Type B pancreatic cell (in vitro differentiated cells): Measurements from ENCODE around the gene KIAA1958. TPM values are rescaled to one million over a fixed set of nuclear protein-coding genes. Genes with fewer than 3 reads are reported as not detected.
"Not testable (repeated sequence)": the region's sequence is repeated elsewhere in the genome, so short reads cannot be mapped to it uniquely, and the experiment has no call there.

Source experiments
- DNase-seq: peaks from one replicate; pipeline ENCODE4 v3.0.0; 2021; ENCODE audit warnings: mixed read lengths; ENCODE audit not compliant: unreplicated experiment; ENCODE audit errors: extremely low spot score
- H3K27ac Mint-ChIP-seq: 2 replicates; pipeline ENCODE4 v1.8.0; 2021; ENCODE audit warnings: mild to moderate bottlenecking, mixed read lengths
- H3K27me3 Mint-ChIP-seq: 2 replicates; pipeline ENCODE4 v1.8.0; 2021; ENCODE audit warnings: mixed read lengths
- H3K36me3 Mint-ChIP-seq: 2 replicates; pipeline ENCODE4 v1.8.0; 2021; ENCODE audit warnings: mixed read lengths
- H3K4me1 Mint-ChIP-seq: one replicate; pipeline ENCODE4 v1.8.0; 2021; ENCODE audit warnings: mixed read lengths; ENCODE audit not compliant: unreplicated experiment
- H3K4me3 Mint-ChIP-seq: 2 replicates; pipeline ENCODE4 v1.8.0; 2021; ENCODE audit warnings: mild to moderate bottlenecking, mixed read lengths
- H3K9me3 Mint-ChIP-seq: 2 replicates; pipeline ENCODE4 v1.8.0; 2021; ENCODE audit warnings: mixed read lengths
- CTCF ChIP-seq: fragments of 200-600 bp; sonication (generic); conservative IDR thresholded peaks from 2 replicates; pipeline ENCODE4 v1.5.0; 2021; ENCODE audit warnings: antibody characterized with exemption, mild to moderate bottlenecking
- total RNA-seq: library from RNA; stranded (reverse); gene quantifications from 2 replicates; pipeline ENCODE4 v1.2.1, GENCODE V29; 2021; ENCODE audit warnings: low replicate concordance

Gene KIAA1958
- total RNA-seq, 1 donor from 2014 or later, result 28.1 TPM

GRCh38 chr9:112505607-112506006 is 19.0 kb downstream of the KIAA1958 start:
- Mint-ChIP-seq H3K4me3 (no peak overlapping the region), H3K4me1 (peaks cover 8% of the 10 kb centered on the region), H3K36me3 (peaks cover 13% of the 10 kb centered on the region), H3K27me3 (no peaks in the 10 kb centered on the region), H3K27ac (no peak overlapping the region), H3K9me3 (no peaks in the 10 kb centered on the region)
- DNase-seq, result no peak
- no peak for TF ChIP-seq CTCF

GRCh38 chr9:112506571-112506970 is 19.9 kb downstream of the KIAA1958 start:
- H3K27me3 Mint-ChIP-seq, result no peaks in the 10 kb centered on the region
- peaks cover 8% of the 10 kb centered on the region for H3K4me1 Mint-ChIP-seq
- H3K36me3 Mint-ChIP-seq, result peaks cover 8% of the 10 kb centered on the region
- no peak for TF ChIP-seq CTCF
- H3K27ac Mint-ChIP-seq, result peak overlapping the region; percentile 21
- no peaks in the 10 kb centered on the region for H3K9me3 Mint-ChIP-seq
- peak overlapping the region; percentile 32 for H3K4me3 Mint-ChIP-seq
- DNase-seq, result no peak

- Mint-ChIP-seq H3K4me3 (no peak overlapping the region), H3K4me1 (peaks cover 8% of the 10 kb centered on the region), H3K9me3 (no peaks in the 10 kb centered on the region), H3K27ac (peak overlapping the region; percentile 21), H3K27me3 (no peaks in the 10 kb centered on the region), H3K36me3 (peaks cover 5% of the 10 kb centered on the region)
- no peak for DNase-seq
- TF ChIP-seq CTCF, result no peak
Observed at GRCh38 chr9:112507001-112507680, 20.5 kb downstream of the KIAA1958 start.

GRCh38 chr9:112508377-112508776 is 21.8 kb downstream of the KIAA1958 start:
- no peak for TF ChIP-seq CTCF
- Mint-ChIP-seq H3K27ac (no peak overlapping the region), H3K4me1 (peaks cover 8% of the 10 kb centered on the region), H3K9me3 (no peaks in the 10 kb centered on the region), H3K27me3 (no peaks in the 10 kb centered on the region), H3K4me3 (no peak overlapping the region), H3K36me3 (peaks cover 8% of the 10 kb centered on the region)
- no peak for DNase-seq

- not testable (repeated sequence) for H3K36me3 Mint-ChIP-seq, DNase-seq, H3K27me3 Mint-ChIP-seq, H3K4me3 Mint-ChIP-seq, H3K27ac Mint-ChIP-seq, H3K4me1 Mint-ChIP-seq, H3K9me3 Mint-ChIP-seq
Observed at GRCh38 chr9:112512377-112512776, 25.8 kb downstream of the KIAA1958 start.

- Mint-ChIP-seq H3K27ac (no peak overlapping the region), H3K27me3 (no peaks in the 10 kb centered on the region), H3K36me3 (peaks cover 6% of the 10 kb centered on the region), H3K4me1 (peaks cover 5% of the 10 kb centered on the region), H3K4me3 (no peak overlapping the region), H3K9me3 (no peaks in the 10 kb centered on the region)
- TF ChIP-seq CTCF, result no peak
- no peak for DNase-seq
Observed at GRCh38 chr9:112516769-112517168, 30.1 kb downstream of the KIAA1958 start.
